Measurements from ENCODE around the gene FBXO34.

DNA sequence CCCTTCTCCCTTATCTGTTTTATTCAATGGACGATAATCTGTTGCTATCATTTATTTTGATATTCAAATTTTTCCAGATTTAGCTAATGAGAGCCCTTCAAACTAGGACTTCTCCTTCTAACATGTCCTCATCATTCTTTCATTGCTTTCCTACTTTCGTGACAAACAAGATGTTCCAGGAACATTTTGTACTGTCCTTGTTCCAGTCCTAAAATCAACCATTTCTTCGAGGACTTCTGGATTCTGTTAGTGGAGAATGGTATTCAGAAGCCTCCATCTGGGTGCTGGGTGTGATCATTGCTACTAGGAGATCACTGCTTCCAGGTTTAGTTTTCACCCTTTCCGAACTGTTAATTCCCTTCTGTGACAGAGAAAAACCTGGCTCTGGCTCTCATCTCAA, 29.5 kb upstream of the FBXO34 start:
- TF ChIP-seq, protein P1, sequence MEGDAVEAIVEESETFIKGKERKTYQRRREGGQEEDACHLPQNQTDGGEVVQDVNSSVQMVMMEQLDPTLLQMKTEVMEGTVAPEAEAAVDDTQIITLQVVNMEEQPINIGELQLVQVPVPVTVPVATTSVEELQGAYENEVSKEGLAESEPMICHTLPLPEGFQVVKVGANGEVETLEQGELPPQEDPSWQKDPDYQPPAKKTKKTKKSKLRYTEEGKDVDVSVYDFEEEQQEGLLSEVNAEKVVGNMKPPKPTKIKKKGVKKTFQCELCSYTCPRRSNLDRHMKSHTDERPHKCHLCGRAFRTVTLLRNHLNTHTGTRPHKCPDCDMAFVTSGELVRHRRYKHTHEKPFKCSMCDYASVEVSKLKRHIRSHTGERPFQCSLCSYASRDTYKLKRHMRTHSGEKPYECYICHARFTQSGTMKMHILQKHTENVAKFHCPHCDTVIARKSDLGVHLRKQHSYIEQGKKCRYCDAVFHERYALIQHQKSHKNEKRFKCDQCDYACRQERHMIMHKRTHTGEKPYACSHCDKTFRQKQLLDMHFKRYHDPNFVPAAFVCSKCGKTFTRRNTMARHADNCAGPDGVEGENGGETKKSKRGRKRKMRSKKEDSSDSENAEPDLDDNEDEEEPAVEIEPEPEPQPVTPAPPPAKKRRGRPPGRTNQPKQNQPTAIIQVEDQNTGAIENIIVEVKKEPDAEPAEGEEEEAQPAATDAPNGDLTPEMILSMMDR (IDR thresholded peaks at IDR 0.05) = no peak
- TF ChIP-seq POLR2A (IDR thresholded peaks at IDR 0.05) = no peak

Measured in adrenal gland (tissue), 5 donors.